ENCODE data around the gene TMTC4. TPM values are rescaled to one million over a fixed set of nuclear protein-coding genes. Genes with fewer than 3 reads are reported as not detected.

The TMTC4 gene
- total RNA-seq, 1 donor from 2014 or later, result 19.1 TPM

DNA sequence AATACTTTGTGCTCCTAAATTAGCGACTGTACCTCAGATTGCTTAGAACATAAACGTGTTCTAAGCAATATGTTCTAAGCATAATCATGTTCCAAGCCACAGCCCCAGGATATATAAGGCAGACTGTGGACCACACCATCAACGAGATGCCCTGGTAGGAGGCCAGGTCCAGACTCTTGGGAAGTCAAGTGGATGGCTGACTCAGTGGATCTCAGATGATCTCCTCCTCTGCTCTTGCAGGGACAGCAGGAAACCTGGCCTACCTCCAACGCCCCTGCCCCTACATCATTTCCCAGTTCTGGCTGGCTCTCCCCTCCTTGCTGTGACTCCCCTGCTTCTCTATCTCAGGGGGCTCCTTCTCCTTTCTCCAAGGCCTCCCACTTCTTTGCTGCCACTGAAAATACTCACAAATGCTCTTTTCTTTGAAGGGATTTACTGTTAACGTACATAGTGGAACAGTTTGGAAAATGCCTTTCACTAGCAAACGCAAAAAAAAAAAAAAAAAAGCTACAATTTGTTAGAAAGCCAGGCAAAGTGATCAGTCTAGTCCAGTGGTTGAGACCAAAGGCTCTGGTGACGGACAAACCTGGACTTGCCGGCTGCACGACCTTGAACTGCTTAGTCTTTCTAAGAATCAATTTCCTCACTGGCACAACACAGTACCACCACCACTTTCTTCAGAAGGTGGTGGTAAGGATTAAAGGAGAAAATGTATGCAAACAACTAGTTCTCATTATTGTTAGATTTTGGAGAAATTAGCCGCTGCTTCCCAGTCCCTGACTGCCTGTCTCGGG lies 3.0 kb downstream of the TMTC4 start:
- intact Hi-C loops (cut with DNase I), result no loop called here
- DNase-seq (ENCODE audit: low spot score), result no peak
- ATAC-seq, result no peak

- DNase-seq (ENCODE audit: low spot score) (no peak), ATAC-seq (no peak)
- intact Hi-C loops (cut with DNase I), result no loop called here
Observed at GRCh38 chr13:100668408-100668807, 6.2 kb downstream of the TMTC4 start.

DNA sequence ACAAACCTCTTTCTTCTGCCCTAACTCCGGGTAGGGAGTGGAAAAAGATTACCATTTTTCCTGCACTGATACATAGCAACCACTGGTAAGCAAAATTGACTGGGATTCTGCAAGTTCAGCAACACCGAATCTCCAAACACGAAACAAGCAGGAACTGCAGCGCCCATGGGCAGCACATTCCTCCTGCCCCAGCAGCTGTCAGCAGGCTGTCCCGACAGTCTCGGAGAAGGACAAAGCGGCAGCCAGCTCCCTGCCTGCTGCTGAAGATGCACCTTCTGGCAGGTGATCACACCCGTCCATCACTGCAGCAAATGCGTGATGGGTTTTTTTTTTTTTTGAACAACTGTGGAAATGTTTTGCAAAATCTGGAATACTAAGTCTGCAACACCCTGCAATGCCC lies 6.7 kb downstream of the TMTC4 start:
- intact Hi-C loops (cut with DNase I), result no loop called here
- DNase-seq (ENCODE audit: low spot score) (no peak), ATAC-seq (no peak)

DNA sequence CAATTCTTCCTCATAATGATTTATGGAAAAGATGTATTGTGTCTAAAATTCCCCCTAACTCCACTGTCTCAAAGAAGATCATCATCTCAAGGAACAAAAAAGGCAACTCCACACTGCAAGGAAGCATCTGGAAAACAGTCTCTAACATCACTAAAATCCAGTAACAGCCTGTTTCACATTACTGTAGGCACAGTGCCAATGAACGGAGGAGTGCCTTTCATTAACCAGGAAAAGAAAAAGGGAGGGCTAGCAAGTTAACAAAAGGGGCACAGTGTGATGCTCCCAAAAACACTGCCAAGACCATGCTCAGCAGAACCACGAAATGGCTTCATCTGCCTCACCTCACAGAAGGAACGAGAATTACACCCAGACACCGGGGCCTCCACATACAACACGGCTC lies 8.5 kb downstream of the TMTC4 start:
- DNase-seq (ENCODE audit: low spot score) (no peak), ATAC-seq (peak; percentile 46)
- intact Hi-C loops (cut with DNase I), result no loop called here

DNA sequence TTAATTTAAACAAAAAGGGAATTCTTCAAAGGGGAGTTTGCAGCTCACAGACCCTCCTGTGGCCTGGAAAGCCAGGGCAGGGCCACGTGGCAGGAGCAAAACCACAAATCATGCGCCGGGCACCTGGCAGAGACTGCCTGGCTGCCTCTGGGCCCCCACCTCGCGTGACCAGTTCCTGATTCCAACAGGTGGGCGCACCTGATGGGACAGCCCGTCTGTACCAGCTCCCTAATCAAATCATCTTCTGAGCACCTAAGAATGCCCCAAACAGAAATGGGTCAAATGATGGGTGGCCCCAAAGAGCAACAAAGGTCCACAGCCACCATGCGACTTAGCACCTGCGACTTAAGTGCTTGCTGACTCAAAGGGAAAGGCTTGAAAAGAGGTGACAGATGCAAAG lies 9.2 kb downstream of the TMTC4 start:
- intact Hi-C loops (cut with DNase I), result no loop called here
- no peak for ATAC-seq
- no peak for DNase-seq (ENCODE audit: low spot score)

DNA sequence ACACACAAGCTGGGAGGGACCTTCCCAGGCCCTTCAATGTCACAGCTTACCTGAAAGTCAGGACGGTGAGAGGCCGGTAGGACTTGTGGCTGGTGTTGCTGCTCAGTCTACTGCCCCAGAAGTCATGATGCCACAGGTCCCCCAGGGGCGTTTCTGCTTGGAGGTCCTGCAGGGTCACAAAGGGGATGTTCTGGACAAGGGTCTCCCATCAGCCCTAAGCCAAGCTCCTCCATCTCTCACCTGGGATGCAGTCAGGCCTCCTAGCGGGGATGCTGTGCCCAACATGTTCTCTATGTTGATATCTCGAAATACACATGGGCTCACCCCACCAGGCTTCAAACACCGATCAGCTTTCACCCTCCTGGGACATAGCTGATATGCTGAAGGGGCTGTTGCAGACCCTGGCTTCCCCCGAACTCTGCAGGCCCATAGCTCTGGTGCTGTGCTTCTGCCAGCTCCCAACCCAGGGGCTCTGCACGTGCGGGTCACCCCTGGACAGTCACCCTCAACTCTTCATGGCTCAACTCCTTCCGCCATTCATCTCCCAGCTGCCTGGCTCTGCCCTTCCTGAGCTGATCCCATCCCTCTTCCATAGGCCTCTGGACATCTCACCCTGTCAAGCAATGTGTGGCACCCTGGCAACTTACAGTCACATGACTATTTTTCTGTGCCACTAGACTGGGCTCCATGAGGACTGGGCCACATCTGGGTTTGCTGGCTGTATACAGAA lies 10.3 kb downstream of the TMTC4 start:
- DNase-seq (ENCODE audit: low spot score), result no peak

GRCh38 chr13:100662468-100663211 lies 12.0 kb downstream of the TMTC4 start:
- ATAC-seq, result no peak
- intact Hi-C loops (cut with DNase I), result no loop called here

More for the DNA sequence above, 10.3 kb downstream of the TMTC4 start:
- intact Hi-C loops (cut with DNase I), result no loop called here
- ATAC-seq, result no peak

GRCh38 chr13:100660761-100661160 lies 13.8 kb downstream of the TMTC4 start:
- intact Hi-C loops (cut with DNase I), result no loop called here
- DNase-seq (ENCODE audit: low spot score) (no peak), ATAC-seq (no peak)

More at GRCh38 chr13:100662468-100663211, 12.0 kb downstream of the TMTC4 start:
- DNase-seq (ENCODE audit: low spot score), result no peak

- no peak for DNase-seq (ENCODE audit: low spot score)
- intact Hi-C loops (cut with DNase I), result no loop called here
- ATAC-seq, result no peak
Observed at GRCh38 chr13:100659578-100659977, 15.0 kb downstream of the TMTC4 start.

DNA sequence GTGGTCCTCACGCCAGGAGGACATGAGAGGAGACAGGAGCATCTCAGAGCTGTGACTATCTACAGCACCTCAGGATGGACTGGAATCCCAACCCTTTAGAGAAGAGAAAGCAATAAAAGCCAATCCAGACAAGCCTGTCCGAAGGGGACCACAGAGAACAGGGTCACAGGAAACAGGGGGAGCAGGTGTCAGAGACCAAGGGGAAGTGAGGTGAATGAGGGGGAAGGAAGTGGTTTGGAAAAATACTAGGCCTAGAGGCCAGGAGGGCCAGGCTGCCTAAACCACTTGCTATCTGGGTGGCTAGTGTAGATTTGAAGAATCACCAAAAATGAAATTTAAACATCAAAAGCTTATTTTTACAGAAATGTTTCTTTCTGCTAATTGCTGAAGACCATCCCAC lies 16.2 kb downstream of the TMTC4 start:
- ATAC-seq (no peak), DNase-seq (ENCODE audit: low spot score) (no peak)
- intact Hi-C loops (cut with DNase I), result no loop called here

DNA sequence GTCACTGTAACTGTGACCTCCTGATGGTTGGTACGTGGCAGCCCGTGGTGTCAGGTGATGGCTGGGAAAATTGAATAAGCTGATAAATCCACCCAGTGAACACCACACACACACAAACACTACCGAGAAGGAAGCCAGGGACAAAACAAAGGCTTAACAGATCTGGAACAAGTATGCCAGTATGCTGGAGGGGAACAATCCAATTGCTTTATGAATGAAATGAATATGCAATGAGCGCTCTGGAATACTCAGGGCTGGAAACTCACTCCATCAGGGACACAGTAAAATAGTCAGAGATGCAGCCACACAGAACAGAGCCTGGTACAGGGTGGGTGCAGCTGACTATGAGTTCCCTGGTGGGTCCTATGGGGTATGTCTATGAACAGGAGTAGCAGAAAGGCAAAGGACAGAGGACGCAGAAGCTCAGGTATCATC lies 16.7 kb downstream of the TMTC4 start:
- no peak for DNase-seq (ENCODE audit: low spot score)
- intact Hi-C loops (cut with DNase I), result no loop called here
- ATAC-seq, result peak; percentile 70

GRCh38 chr13:100652510-100652909 lies 22.1 kb downstream of the TMTC4 start:
- no peak for ATAC-seq
- DNase-seq (ENCODE audit: low spot score), result no peak
- intact Hi-C loops (cut with DNase I), result no loop called here

GRCh38 chr13:100650326-100650725 lies 24.3 kb downstream of the TMTC4 start:
- intact Hi-C loops (cut with DNase I), result no loop called here
- ATAC-seq (no peak), DNase-seq (ENCODE audit: low spot score) (no peak)

DNA sequence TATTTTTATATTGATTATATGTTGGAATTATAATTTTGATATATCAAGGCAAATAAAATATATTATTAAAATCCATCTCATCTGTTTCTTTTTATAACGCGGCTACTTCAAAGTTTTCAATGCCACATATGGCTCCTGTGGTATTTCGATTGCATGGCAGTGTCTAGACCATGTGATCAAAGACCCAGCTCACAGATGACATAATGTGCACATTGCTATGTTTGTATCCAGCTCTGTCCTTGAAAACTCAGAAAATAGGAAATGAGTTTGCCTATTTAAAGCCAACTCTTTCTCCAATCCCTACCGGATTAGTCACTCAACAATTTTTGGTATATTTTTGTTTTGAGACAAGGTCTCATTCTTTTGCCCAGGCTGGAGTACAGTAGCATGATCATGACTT lies 26.2 kb downstream of the TMTC4 start:
- no peak for DNase-seq (ENCODE audit: low spot score)
- ATAC-seq, result no peak
- intact Hi-C loops (cut with DNase I), result no loop called here

DNA sequence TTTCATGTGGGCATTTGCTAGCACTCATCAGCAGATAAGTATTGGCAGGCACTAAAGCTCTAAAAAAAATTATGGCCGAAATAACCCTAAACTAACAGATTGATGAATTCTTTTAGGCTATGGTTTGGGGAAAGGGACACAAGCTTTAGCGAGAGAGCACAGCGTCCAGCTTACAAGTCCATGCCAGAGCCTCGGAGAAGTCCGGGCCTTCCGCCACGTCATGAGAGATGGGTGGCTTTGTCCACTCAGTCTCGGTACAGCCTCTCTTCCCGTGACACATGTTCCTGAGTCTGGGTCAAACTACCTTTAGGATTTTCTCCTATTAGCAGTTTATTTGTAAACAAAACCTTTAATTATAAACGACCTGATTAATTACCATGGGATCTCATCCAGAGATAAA lies 27.7 kb downstream of the TMTC4 start:
- no peak for DNase-seq (ENCODE audit: low spot score)
- ATAC-seq, result no peak
- intact Hi-C loops (cut with DNase I), result no loop called here

DNA sequence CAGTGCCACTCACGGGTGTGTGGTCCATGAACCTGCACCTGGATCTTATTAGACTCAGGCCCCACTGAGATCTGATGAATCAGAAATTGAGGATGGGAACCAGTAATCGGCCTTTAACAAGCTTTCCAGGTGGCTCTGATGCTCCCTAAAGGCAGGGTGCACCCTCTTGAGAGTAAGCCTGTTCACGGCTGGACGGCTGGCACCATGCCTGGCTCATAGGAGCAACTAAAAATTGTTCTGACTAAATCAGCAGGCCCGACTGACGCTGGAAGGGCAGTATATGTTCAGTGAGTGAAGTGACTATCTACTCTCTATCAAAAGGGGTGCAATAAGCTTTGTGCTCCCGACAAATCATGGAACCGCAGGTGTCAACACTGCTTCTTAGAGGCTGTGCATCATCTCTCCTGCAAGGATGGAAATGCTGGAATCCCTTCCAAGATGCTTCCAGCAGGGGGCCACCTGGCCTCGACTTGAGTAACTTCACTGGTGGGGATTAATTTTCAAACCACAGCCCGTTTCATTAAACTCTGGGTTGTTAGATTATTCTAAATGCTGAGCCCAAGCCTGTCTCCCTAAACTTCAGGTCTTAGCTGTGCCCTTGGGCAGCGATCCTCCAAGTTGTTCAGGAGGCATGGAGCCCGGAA lies 28.4 kb downstream of the TMTC4 start:
- no peak for DNase-seq (ENCODE audit: low spot score)
- ATAC-seq, result no peak
- intact Hi-C loops (cut with DNase I), result no loop called here

- ATAC-seq, result no peak
- intact Hi-C loops (cut with DNase I), result no loop called here
- DNase-seq (ENCODE audit: low spot score), result no peak
Observed at GRCh38 chr13:100645382-100645781, 29.2 kb downstream of the TMTC4 start.

DNA sequence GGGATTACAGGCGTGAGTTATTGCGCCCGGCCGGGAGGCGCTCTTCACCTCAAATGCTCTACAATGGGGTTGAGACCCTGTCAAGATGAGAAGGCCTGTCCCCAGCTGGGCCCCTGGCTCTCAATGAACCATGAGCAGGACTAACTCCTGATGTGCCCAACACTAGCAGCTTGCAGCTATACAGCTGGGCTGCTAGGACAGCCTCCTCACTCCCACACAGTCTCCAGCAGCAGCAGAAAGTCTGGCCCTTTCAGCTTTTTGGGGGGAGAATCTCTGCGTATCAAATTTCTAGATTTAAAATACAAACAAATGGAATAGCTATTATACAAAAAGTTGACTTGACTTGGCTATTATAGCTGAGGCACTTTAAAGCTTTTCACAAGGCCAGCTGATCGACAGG lies 30.2 kb downstream of the TMTC4 start:
- DNase-seq (ENCODE audit: low spot score) (no peak), ATAC-seq (no peak)
- intact Hi-C loops (cut with DNase I), result no loop called here

GRCh38 chr13:100637796-100638195 lies 36.8 kb downstream of the TMTC4 start:
- DNase-seq (ENCODE audit: low spot score), result no peak
- ATAC-seq, result no peak
- intact Hi-C loops (cut with DNase I), result no loop called here

Data from sciatic nerve (tissue), 2 donors.